Measurements from ENCODE around the gene ATP6V1F.

Gene ATP6V1F

DNA sequence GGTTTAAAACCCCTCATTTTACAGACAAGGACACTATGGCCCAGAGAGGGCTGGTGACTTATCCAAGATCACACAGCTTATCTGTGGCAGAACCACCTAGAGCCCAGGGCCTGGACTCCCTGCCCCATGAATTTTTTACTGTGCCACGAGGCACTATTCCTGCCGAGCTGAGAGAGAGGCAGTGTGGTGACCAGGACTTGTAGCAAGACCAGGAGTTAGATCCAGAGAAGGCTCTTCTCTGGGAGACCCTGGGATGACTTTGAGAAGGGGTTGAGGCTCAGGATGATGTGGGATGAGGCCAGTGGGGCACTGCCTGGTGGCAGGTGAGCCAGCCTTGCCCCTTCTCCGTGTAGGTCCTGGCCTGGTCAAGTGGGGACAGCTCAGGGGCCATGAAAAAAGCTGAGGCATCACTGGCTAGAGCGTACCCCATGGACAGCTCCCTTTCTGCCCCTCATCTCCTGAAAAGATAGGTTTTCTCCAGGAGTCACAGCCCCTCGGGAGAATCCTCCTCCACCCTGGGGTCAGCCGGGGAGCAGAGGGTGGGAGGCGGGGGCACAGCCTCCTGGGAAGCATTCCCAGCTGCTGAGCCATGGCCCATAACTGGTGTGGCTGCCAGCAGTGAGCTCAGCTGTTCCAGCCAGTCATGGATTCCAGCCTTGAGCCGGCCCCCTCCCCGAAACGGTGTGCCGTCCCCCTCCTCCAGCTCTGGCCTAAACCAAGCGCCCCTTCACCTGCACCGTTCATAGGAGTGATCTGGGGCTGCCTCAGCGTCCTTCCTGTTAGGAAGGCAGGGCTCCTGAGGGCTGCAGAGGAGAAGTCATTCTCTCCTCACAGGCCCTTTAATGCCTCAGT, 26.6 kb upstream of the ATP6V1F start:
- DNase-seq (ENCODE audit: low read depth), result no peak
- TF ChIP-seq, protein P1, sequence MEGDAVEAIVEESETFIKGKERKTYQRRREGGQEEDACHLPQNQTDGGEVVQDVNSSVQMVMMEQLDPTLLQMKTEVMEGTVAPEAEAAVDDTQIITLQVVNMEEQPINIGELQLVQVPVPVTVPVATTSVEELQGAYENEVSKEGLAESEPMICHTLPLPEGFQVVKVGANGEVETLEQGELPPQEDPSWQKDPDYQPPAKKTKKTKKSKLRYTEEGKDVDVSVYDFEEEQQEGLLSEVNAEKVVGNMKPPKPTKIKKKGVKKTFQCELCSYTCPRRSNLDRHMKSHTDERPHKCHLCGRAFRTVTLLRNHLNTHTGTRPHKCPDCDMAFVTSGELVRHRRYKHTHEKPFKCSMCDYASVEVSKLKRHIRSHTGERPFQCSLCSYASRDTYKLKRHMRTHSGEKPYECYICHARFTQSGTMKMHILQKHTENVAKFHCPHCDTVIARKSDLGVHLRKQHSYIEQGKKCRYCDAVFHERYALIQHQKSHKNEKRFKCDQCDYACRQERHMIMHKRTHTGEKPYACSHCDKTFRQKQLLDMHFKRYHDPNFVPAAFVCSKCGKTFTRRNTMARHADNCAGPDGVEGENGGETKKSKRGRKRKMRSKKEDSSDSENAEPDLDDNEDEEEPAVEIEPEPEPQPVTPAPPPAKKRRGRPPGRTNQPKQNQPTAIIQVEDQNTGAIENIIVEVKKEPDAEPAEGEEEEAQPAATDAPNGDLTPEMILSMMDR (conservative IDR thresholded peaks at IDR 0.05; ENCODE audit: low read depth, low read length), result no peak
- H3K4me3 ChIP-seq (ENCODE audit: low read length), result no peak overlapping the region

DNA sequence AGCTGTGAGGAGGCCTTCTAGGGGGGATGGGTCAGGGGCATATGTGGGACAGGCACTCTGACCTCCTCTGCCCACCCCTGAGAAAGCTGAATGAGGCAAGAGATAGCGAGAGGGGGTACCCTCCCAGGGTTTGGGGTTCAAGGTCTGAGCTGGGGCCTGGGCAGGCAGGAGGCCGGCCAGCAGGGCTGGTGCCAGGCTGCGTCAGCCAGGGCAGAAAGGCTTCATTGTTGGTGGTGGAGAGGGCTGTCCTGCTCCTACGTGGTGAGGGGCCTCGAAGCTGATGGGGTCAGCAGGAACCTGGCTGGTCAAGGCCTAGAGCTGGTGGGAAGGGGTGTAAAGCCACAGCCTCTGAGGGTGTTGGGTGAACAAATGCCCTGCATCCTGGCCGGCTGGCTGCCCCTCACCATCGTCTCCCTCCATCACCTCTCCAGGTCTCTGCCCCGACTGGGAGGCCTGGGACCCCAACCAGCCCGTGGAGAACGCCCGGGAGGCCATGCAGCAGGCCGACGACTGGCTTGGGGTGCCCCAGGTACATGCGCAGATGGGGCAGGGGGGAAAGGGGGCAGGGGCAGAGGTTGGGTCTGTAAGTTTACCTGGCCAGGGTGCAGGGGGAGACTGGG, 25.8 kb upstream of the ATP6V1F start:
- TF ChIP-seq, protein P1 (conservative IDR thresholded peaks at IDR 0.05; ENCODE audit: low read depth, low read length), result no peak
- DNase-seq (ENCODE audit: low read depth), result no peak
- no peak overlapping the region for H3K4me3 ChIP-seq (ENCODE audit: low read length)

DNA sequence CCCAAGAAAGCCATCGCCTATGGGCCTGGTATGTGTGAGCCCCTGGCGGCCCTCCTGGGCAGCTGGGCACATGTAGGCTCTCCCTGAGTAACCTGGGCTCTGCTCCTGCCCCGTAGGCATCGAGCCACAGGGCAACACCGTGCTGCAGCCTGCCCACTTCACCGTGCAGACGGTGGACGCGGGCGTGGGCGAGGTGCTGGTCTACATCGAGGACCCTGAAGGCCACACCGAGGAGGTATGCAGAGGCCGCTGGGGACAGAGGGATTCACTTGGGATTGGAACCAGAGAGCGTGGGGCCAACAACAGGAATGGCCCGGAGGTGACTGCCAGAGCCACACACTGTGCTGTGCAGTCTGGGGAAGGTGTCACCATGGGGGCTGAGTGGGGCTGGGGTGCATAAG, 25.1 kb upstream of the ATP6V1F start:
- TF ChIP-seq, protein P1 (conservative IDR thresholded peaks at IDR 0.05; ENCODE audit: low read depth, low read length), result no peak
- no peak overlapping the region for H3K4me3 ChIP-seq (ENCODE audit: low read length)
- DNase-seq (ENCODE audit: low read depth), result no peak

DNA sequence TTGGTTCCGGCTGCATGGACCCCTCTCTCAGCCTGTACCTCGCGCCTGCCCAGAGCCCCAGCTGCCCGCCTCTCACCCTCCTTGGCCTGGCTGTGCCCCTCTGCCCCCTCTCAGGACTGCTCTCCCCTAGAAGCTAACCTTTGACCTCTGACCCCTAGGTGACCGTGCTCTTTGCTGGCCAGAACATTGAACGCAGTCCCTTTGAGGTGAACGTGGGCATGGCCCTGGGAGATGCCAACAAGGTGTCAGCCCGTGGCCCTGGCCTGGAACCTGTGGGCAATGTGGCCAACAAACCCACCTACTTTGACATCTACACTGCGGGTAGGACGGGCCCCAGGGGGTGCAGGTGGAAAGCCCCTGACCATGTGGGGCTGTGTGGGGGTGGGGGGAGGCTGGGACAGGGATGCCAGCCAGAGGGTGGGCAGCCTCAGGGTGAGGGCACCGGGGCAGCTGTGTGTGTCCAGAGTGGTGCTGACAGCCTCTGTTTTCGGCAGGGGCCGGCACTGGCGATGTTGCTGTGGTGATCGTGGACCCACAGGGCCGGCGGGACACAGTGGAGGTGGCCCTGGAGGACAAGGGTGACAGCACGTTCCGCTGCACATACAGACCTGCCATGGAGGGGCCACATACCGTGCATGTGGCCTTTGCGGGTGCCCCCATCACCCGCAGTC, 24.4 kb upstream of the ATP6V1F start:
- no peak overlapping the region for H3K4me3 ChIP-seq (ENCODE audit: low read length)
- TF ChIP-seq, protein P1 (conservative IDR thresholded peaks at IDR 0.05; ENCODE audit: low read depth, low read length), result no peak
- DNase-seq (ENCODE audit: low read depth), result no peak

DNA sequence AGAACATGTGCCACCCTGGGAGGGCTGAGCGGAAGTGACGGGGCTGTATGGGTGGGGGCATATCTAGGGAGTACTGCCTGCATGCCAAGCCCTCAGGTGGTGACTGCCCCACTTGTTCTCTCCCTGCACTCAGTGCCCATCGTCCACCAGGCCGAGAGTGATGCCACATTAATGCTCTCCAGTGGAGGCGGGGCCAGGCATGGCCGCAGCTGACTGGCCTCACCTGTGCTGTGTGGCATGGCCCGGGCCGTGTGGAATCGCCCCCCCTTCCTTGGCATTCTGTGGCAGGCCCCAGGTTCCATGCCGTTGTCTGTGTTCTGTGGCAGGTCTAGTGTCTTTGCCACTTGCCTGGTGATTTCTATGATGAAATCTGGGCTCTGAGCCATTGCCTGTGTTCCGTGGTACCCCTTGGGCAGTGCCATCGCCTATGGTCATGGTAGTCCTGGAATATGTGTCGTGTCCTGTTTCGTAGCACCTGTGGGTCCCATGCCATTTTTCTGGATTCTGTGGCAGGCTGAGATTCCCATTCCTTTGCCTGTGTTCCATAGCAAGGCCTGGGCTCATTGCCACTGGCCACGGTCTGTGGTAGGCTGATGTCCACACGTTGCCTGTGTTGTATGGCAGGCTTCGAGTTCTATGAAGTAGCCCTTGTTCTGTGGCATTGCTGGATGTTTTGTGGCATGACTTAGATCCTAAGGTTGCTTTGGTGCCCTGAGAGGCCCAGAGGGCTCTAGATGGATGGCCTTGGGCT, 23.5 kb upstream of the ATP6V1F start:
- DNase-seq (ENCODE audit: low read depth), result no peak
- TF ChIP-seq, protein P1 (conservative IDR thresholded peaks at IDR 0.05; ENCODE audit: low read depth, low read length), result no peak
- no peak overlapping the region for H3K4me3 ChIP-seq (ENCODE audit: low read length)

DNA sequence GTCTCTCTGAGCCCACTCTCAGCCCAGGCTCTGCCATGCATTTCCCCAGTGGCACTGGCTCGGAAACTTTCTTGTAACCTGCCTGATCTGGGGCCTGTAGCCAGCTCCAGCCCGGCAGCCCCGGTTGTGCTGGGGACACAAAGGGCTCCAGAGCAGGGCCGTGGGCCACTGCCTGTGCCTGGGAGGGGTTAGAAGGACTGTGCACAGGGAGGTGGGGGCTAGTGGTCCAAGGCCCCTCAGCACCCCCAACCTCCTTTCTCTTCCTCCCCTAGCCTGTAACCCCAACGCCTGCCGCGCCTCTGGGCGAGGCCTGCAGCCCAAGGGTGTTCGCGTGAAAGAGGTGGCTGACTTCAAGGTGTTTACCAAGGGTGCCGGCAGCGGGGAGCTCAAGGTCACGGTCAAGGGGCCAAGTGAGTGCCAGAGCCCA, 22.9 kb upstream of the ATP6V1F start:
- DNase-seq (ENCODE audit: low read depth), result no peak
- TF ChIP-seq, protein P1 (conservative IDR thresholded peaks at IDR 0.05; ENCODE audit: low read depth, low read length), result no peak
- no peak overlapping the region for H3K4me3 ChIP-seq (ENCODE audit: low read length)
